ENCODE measurements around the gene MRAS. TPM values are rescaled to one million over a fixed set of nuclear protein-coding genes. Genes with fewer than 3 reads are reported as not detected.
"Not testable (repeated sequence)": the region's sequence is repeated elsewhere in the genome, so short reads cannot be mapped to it uniquely, and the experiment has no call there.

Gene MRAS
- total and polyA plus RNA-seq, 3 donors from 2014 or later = 21.7 to 35.7 (median 27.6) TPM

- no peak overlapping the region for H3K27ac ChIP-seq
- intact Hi-C loops (cut with DNase I; ENCODE audit: low total_unique reads) = no loop called here
- DNase-seq = no peak
- H3K27me3 ChIP-seq = no peaks in the 10 kb centered on the region
- no peak overlapping the region for H3K4me3 ChIP-seq
- no peaks in the 10 kb centered on the region for H3K4me1 ChIP-seq
- no peak for TF ChIP-seq CTCF (IDR thresholded peaks at IDR 0.05)
- no peak for TF ChIP-seq POLR2A (IDR thresholded peaks at IDR 0.05)
- WGBS, 2 donors = 77 to 98% methylated on average over 2 of the region's 2 CpGs
- no peaks in the 10 kb centered on the region for H3K36me3 ChIP-seq (ENCODE audit: low read depth, missing control alignments)
- no peaks in the 10 kb centered on the region for H3K9me3 ChIP-seq
Measured at GRCh38 chr3:138424323-138424722, 75.9 kb downstream of the MRAS start.

GRCh38 chr3:138426211-138426610 lies 77.8 kb downstream of the MRAS start:
- intact Hi-C loops (cut with DNase I; ENCODE audit: low total_unique reads) = no loop called here
- Histone ChIP-seq H3K4me3 (no peak overlapping the region), H3K4me1 (no peaks in the 10 kb centered on the region), H3K27me3 (no peaks in the 10 kb centered on the region), H3K9me3 (no peaks in the 10 kb centered on the region), H3K36me3 (ENCODE audit: low read depth, missing control alignments) (no peaks in the 10 kb centered on the region), H3K27ac (no peak overlapping the region)
- no peak for TF ChIP-seq CTCF (IDR thresholded peaks at IDR 0.05)
- no peak for TF ChIP-seq POLR2A (IDR thresholded peaks at IDR 0.05)
- no peak for DNase-seq
- 63 to 68% methylated on average over 3 of the region's 3 CpGs for WGBS, 2 donors

GRCh38 chr3:138426754-138427153 lies 78.4 kb downstream of the MRAS start:
- H3K4me1 ChIP-seq; H3K27me3 ChIP-seq; H3K9me3 ChIP-seq; intact Hi-C loops (cut with DNase I; ENCODE audit: low total_unique reads); DNase-seq; H3K36me3 ChIP-seq (ENCODE audit: low read depth, missing control alignments); H3K4me3 ChIP-seq; H3K27ac ChIP-seq: not testable (repeated sequence)
- 92 to 93% methylated on average over 4 of the region's 4 CpGs for WGBS, 2 donors

- Histone ChIP-seq H3K27me3 (no peaks in the 10 kb centered on the region), H3K27ac (no peak overlapping the region), H3K9me3 (no peaks in the 10 kb centered on the region), H3K36me3 (ENCODE audit: low read depth, missing control alignments) (no peaks in the 10 kb centered on the region), H3K4me3 (no peak overlapping the region), H3K4me1 (peaks cover 7% of the 10 kb centered on the region)
- TF ChIP-seq POLR2A (IDR thresholded peaks at IDR 0.05) (no peak), CTCF (IDR thresholded peaks at IDR 0.05) (no peak)
- intact Hi-C loops (cut with DNase I; ENCODE audit: low total_unique reads) = no loop called here
- WGBS, 2 donors = 96 to 97% methylated on average over 3 of the region's 3 CpGs
- DNase-seq = no peak
Measured at GRCh38 chr3:138429665-138430064, 81.3 kb downstream of the MRAS start.

- TF ChIP-seq CTCF (IDR thresholded peaks at IDR 0.05) (no peak), POLR2A (IDR thresholded peaks at IDR 0.05) (no peak)
- H3K4me1 ChIP-seq = peaks cover 7% of the 10 kb centered on the region
- no peaks in the 10 kb centered on the region for H3K27me3 ChIP-seq
- H3K27ac ChIP-seq = no peak overlapping the region
- no peaks in the 10 kb centered on the region for H3K9me3 ChIP-seq
- DNase-seq = no peak
- no peak overlapping the region for H3K4me3 ChIP-seq
- H3K36me3 ChIP-seq (ENCODE audit: low read depth, missing control alignments) = no peaks in the 10 kb centered on the region
- 82 to 83% methylated on average over 4 of the region's 4 CpGs for WGBS, 2 donors
- intact Hi-C loops (cut with DNase I; ENCODE audit: low total_unique reads) = no loop called here
Measured at GRCh38 chr3:138432576-138433240, 84.3 kb downstream of the MRAS start.

Data from testis (tissue), 3 donors.